AG08396 (cell line): Measurements from ENCODE around the gene TXNDC9.
A peak's percentile ranks its signal among the peaks of the same experiment; 100 is the strongest.
"Not testable (repeated sequence)": the region's sequence is repeated elsewhere in the genome, so short reads cannot be mapped to it uniquely, and the experiment has no call there.

Experiments used
- DNase-seq: peaks from one replicate; pipeline ENCODE4 v3.0.0; 2012; ENCODE audit warnings: low spot score, mixed read lengths

TXNDC9 gene

DNA sequence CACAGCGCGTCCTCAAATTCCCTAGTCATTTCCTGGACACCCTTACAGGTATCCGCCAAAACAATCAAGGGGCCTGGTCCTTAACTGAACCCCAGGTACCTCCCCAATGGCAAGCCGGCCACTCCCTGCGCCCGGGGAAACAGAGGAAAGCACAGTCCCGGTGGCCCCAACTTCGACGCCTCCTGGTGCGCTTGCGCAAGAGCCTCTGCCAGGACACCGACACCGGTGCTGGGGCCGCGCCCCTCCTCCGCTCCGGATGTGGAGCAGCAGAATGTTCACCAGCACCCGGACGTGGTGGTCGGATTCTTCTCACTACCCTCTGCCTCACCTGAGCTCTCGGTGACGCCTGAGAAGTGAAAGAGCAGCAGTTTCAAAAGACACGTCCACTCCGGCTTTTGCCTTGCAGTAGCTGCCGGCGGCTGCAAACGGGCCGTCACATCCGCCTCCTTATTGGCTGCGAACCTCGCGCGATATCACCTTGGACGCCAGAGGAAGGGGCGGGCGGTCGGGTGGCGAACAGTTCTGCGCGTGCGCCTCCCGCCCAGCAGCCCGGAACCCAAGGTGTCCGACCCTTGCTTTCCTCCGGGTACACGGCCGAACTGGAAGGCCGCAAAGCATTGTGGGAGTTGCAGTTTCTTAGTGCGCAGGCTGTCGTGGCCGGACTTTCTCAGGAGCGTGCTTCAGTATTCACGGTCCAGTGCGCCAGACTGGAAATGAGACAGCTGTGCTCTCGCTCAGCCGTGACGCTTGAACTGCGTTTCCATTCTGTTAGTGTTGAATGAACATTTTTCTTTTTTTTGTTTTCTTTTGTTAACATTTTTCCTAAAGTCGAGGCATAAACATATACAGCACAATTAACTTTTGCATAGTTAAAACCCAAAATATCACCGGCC, at the start of gene TXNDC9:
TSS of gene TXNDC9 (minus strand) at position 423 of the 893 bp plus-strand sequence. CDS start 3,123 bp downstream, outside the sequence.
- DNase-seq: peak; percentile 99

DNA sequence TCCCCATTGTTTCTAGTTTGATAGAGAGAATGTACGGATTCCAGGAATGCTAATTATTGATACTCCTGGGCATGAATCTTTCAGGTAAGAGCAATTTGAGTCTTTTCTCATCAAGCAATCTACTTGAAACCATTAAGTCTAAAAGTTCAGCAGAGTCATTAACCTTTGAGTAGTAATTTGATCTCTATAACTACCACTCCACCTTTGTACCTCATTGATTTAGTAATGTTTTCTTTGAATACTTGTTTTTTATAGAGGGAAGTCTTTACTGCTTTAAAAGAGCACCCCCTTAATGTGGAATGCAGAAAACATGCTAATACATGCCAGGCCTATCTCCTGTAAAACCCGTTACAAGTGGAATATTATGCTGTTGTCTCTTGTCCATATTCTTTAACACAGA, 46.0 kb upstream of the TXNDC9 start:
- no peak for DNase-seq

DNA sequence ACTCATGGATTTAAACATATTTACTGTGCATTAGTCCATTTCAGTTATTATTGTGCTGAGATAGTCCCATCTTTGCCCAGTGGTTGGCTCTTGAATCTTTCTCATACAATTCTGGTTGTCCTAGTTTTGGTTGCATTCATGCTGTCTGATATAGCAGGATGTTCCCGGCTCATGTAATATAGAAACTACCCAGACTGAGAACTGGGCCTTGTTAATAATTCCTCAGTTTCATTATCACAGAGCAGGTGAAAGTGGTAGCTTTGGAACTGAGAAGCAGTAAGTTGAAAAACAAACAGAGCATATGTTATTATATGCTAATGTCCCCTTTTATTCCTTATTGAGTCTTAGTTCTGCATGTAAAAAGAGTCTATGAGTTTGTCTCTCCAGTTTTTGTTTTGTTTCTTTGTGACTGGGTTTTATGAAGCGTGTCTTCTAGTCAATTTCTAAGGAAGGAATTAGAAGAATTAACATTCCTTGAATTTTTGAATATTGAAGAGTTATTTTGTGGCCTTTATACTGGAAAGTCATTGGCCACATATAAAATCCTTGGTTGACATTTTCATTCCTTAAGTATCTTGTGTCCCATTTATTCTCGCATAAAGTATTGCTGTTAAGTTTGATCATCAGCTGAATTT, 44.4 kb upstream of the TXNDC9 start:
- DNase-seq: no peak

DNA sequence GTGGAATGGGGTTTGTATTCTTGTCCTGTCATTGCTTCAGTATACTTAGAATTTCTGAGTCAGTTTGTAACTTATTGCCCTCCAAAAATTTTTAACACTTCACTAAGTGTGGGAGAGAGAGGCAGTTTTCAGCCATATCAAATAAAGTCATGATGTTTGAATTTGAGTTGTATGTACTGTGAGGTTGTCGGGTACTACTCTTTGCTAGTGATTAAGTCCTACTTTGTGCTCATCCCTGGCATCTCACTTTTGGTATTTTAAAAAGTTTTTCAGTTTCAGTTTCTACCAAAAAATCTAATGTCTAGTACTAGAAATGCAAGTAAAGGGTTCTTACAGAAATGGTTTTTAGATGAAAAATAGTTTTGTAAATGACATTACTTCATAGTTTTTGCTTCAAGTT, 41.7 kb upstream of the TXNDC9 start:
- DNase-seq: no peak

DNA sequence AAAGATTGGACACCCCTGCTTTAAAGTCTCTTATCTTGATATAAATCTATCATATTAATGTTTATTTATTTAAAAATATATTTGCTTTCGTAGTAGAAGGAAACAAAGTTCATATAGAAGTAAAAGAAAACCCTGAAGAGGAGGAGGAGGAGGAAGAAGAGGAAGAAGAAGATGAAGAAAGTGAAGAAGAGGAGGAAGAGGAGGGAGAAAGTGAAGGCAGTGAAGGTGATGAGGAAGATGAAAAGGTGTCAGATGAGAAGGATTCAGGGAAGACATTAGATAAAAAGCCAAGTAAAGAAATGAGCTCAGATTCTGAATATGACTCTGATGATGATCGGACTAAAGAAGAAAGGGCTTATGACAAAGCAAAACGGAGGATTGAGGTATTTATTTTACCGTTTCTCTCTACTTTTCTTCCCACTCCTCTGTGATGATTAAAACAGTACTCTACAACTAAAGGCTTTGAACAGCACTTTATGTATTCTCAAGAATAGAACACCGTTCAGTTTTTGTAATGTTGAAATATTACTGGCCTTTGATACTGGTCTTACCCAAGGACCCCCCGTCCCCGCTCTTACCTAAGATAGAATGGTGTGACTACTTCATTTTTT, 40.2 kb upstream of the TXNDC9 start:
- no peak for DNase-seq

DNA sequence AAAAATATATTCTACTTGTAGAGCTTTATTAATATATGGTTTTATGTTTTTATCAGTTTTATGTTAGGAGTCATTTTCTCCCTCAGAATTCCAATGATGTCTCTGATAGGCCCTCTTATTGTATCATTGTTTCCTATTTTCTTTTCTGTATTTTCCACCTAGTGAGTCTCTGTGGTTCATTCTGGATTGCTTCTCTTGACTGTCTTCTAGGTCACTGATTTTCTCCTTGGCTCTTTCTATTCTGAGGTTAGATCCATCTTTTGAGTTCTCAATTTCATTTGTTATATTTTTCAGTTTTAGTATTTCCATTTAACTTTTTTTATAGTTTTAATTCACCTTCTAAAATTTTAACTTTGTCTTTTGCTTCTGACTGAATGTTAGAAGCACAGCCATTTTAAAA, 38.6 kb upstream of the TXNDC9 start:
- DNase-seq: no peak

- DNase-seq: no peak
Measured at GRCh38 chr2:99373144-99373543, 37.0 kb upstream of the TXNDC9 start.

- DNase-seq: not testable (repeated sequence)
Measured at GRCh38 chr2:99368854-99369253, 32.7 kb upstream of the TXNDC9 start.

DNA sequence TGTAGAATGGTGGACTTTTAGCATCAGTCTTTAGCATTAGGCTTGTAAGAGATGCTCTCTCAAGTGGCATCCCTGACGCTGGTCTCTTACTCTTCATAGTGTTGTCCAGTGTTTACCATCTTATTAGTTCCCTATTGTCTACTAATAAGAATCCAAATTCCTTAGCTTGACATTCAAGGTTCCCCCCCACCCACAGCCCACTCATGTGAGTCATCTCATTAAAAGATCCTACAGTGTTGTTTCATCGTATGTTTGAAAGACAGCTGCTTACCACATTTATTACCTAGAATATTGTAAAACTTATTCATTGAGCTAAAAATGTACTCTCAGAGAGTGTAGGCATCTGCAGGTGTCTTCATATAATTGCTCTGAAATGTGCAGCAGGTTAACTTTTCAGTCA, 29.5 kb upstream of the TXNDC9 start:
- no peak for DNase-seq

- DNase-seq: no peak
Measured at GRCh38 chr2:99356853-99357252, 20.7 kb upstream of the TXNDC9 start.

DNA sequence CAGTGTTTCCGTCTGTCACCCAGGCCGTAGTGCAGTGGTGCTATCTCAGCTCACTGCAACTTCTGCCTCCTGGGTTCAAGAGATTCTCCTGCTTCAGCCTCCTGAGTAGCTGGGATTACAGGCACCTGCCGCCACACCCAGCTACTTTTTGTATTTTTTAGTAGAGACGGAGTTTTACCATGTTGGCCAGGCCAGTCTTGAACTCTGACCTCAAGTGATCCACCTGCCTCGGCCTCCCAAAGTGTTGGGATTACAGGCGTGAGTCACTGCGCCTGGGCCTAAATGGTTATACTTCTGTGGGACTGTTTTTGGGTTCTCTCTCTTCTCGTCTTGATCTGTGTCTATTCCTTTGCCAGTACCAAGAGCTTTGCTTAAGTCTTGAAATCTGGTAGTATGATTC, 18.7 kb upstream of the TXNDC9 start:
- not testable (repeated sequence) for DNase-seq

DNA sequence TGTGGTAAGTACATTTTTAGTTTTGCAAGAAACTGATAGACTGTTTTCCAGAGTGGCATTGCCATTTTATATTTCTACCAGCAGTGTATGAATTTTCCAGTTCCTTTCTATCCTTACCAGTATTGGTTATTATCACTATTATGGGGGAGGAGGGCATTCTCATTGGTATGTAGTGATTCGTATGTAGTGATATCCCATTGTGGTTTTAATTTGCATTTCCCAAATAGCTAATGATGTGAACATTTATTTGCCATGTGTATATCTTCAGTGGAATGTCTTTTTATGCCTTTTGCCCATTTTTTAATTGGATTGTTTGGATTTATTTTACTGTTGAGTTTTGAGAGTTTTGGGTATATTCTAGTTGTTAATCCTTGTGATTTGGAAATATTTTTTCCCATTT, 17.9 kb upstream of the TXNDC9 start:
- peak; percentile 17 for DNase-seq

DNA sequence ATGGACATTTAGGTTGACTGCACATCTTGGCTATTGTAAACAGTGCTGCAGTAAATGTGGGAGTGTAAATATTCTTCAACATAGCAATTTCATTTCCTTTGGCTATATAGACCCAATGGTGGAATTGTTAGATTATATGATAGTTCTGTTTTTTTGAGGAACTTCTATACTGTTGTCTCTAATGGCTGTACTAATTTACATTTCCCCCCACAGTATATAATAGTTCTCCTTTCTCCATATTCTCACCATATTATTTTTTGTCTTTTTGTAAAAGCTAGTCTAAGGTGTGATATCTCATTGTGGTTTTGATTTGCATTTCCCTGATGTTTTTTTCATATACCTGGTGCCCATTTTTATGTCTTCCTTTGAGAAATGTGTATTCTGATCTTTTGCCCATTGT, 14.1 kb upstream of the TXNDC9 start:
- DNase-seq: no peak

GRCh38 chr2:99348173-99348572, 12.0 kb upstream of the TXNDC9 start:
- DNase-seq: no peak

DNA sequence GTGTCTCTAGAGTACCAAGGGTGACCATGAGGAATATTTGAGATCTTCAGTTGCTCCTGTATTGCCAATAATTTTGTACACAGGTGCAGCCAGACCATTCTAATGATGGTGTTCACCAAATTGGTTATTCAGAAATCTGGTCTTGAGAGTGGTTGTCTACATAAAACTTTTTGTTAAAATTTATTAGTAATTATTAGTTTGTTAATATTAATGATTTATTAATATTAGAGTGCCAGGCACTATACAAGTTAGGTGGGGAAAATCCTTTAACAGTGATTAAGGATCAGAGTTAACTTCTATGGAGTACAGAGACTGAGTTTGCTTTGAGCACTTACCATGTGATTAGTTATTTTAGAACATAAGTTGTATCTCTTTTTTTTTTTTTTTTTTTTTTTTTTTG, 10.1 kb upstream of the TXNDC9 start:
- DNase-seq: no peak

- DNase-seq: not testable (repeated sequence)
Measured at GRCh38 chr2:99345446-99345845, 9.3 kb upstream of the TXNDC9 start.

GRCh38 chr2:99342536-99342935, 6.4 kb upstream of the TXNDC9 start:
- no peak for DNase-seq

GRCh38 chr2:99340669-99341236, 4.6 kb upstream of the TXNDC9 start:
- DNase-seq: no peak

DNA sequence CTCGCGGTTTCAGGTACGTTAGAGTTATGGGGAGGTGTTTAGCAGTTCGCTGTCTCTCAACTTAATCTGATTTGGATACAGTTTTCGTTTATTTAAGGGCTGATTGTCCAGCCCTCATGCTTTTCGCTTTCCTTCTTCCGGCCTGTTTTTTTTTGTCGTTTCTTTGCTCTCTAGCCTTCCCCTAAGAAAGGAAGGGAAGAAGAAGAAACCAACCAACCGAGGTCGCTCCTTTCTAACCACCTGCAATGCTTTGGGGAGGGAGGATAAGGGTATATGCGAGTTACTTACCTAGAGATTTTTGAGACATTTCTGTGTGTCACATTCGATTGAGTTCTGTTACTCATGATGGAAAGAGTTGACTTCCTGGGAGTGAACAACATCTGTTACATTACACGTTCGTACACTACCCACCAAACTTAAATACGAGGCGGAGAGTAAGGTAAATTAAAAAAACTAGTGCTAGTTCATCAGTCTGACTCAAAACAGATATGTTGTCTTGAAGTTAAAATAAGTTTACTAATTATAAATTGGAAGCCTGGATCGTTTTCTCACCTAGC, 2.0 kb upstream of the TXNDC9 start:
- DNase-seq: peak; percentile 11

- peak; percentile 96 for DNase-seq
Measured at GRCh38 chr2:99337113-99338028, 1.2 kb upstream of the TXNDC9 start, which contains the start of gene EIF5B. TSS of gene EIF5B (plus strand) at chr2:99337389. CDS start at chr2:99337555, 166 bp downstream.

GRCh38 chr2:99336804-99337112, 625 bp upstream of the TXNDC9 start:
- DNase-seq: no peak
